ENCODE data around the gene RBL1. TPM values are rescaled to one million over a fixed set of nuclear protein-coding genes. Genes with fewer than 3 reads are reported as not detected.
"Not testable (repeated sequence)": the region's sequence is repeated elsewhere in the genome, so short reads cannot be mapped to it uniquely, and the experiment has no call there.

Gene RBL1
- total and polyA plus RNA-seq, 4 donors: 0.60 to 14.7 (median 2.0) TPM

GRCh38 chr20:37042986-37043972 lies 52.5 kb downstream of the RBL1 start:
- Histone ChIP-seq H3K36me3 (ENCODE audit: control insufficient read depth in 4 of 4, insufficient read depth in 3 of 4, low read depth in 1 of 4, low read length in 3 of 4) (peaks cover 0 to 5% (median 2%) of the 10 kb centered on the region in 4 donors), H3K27me3 (ENCODE audit: control insufficient read depth in 4 of 4, insufficient read depth in 4 of 4, low read length in 3 of 4) (no peaks in the 10 kb centered on the region), H3K9ac (ENCODE audit: low read depth in 1 of 2, low read length in 2 of 2) (no peak overlapping the region), H3K4me3 (ENCODE audit: low read depth in 1 of 3, low read length in 3 of 3) (no peak overlapping the region), H3K4me1 (ENCODE audit: control insufficient read depth in 4 of 4, insufficient read depth in 4 of 4, low read length in 3 of 4) (no peaks in the 10 kb centered on the region), H3K27ac (ENCODE audit: low read depth in 1 of 2, low read length in 2 of 2) (no peak overlapping the region), H3K9me3 (ENCODE audit: control insufficient read depth in 4 of 4, low read length in 3 of 4) (no peaks in the 10 kb centered on the region)
- whole genome bisulfite sequencing: 89% methylated on average over 17 of the region's 17 CpGs
- TF ChIP-seq HNF4G (IDR thresholded peaks at IDR 0.05): no peak
- TF ChIP-seq RAD21 (IDR thresholded peaks at IDR 0.05): no peak
- no peak for DNase-seq (ENCODE audit: low spot score)

- DNase-seq (ENCODE audit: low spot score); H3K27me3 ChIP-seq (ENCODE audit: control insufficient read depth in 4 of 4, insufficient read depth in 4 of 4, low read length in 3 of 4); H3K9me3 ChIP-seq (ENCODE audit: control insufficient read depth in 4 of 4, low read length in 3 of 4); H3K36me3 ChIP-seq (ENCODE audit: control insufficient read depth in 4 of 4, insufficient read depth in 3 of 4, low read depth in 1 of 4, low read length in 3 of 4); H3K27ac ChIP-seq (ENCODE audit: low read depth in 1 of 2, low read length in 2 of 2); H3K4me1 ChIP-seq (ENCODE audit: control insufficient read depth in 4 of 4, insufficient read depth in 4 of 4, low read length in 3 of 4); H3K4me3 ChIP-seq (ENCODE audit: low read depth in 1 of 3, low read length in 3 of 3); H3K9ac ChIP-seq (ENCODE audit: low read depth in 1 of 2, low read length in 2 of 2): not testable (repeated sequence)
- WGBS: 96% methylated on average over 2 of the region's 2 CpGs
Observed at GRCh38 chr20:37039366-37039765, 56.4 kb downstream of the RBL1 start.

- no peak overlapping the region for H3K9ac ChIP-seq (ENCODE audit: low read depth in 1 of 2, low read length in 2 of 2)
- TF ChIP-seq EGR1 (IDR thresholded peaks at IDR 0.05; ENCODE audit: low read depth in 2 of 2) (no peak), CTCF (IDR thresholded peaks at IDR 0.05; ENCODE audit: low read depth, low read length, missing input control) (no peak), NR2F2 (IDR thresholded peaks at IDR 0.05) (no peak)
- H3K9me3 ChIP-seq (ENCODE audit: control insufficient read depth in 4 of 4, low read length in 3 of 4): no peaks in the 10 kb centered on the region
- WGBS: 95% methylated on average over 4 of the region's 4 CpGs
- H3K27ac ChIP-seq (ENCODE audit: low read depth in 1 of 2, low read length in 2 of 2): no peak overlapping the region
- H3K36me3 ChIP-seq (ENCODE audit: control insufficient read depth in 4 of 4, insufficient read depth in 3 of 4, low read depth in 1 of 4, low read length in 3 of 4): peaks cover 0 to 5% (median 4%) of the 10 kb centered on the region in 4 donors
- H3K4me3 ChIP-seq (ENCODE audit: low read depth in 1 of 3, low read length in 3 of 3): no peak overlapping the region
- no peaks in the 10 kb centered on the region for H3K27me3 ChIP-seq (ENCODE audit: control insufficient read depth in 4 of 4, insufficient read depth in 4 of 4, low read length in 3 of 4)
- no peak for DNase-seq (ENCODE audit: low spot score)
- no peaks in the 10 kb centered on the region for H3K4me1 ChIP-seq (ENCODE audit: control insufficient read depth in 4 of 4, insufficient read depth in 4 of 4, low read length in 3 of 4)
Observed at GRCh38 chr20:37032077-37032476, 63.7 kb downstream of the RBL1 start.

DNA sequence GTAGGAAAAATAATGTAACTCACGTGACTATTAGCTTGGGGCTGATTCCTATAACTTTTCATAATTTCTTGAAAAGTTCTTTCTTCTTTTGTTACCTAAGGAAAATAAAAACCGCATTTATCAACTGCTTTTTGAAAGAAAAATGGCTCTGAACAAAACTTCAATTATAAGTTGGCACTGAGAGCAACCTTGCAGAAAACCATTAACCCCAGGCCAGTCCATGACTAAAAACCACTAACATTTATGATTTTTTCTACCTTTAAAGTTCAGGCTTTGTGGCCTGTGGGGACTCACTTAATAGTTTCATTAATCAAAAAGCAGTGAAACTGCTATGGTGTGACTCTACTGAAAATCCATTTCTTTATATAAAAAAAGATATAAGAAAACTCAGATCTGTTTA lies 75.2 kb downstream of the RBL1 start:
- no peak for TF ChIP-seq TAF1 (conservative IDR thresholded peaks at IDR 0.05)
- TF ChIP-seq RXRA (IDR thresholded peaks at IDR 0.05): no peak
- TF ChIP-seq HNF4G (IDR thresholded peaks at IDR 0.05): no peak
- no peak for TF ChIP-seq GABPA (IDR thresholded peaks at IDR 0.05 in 1 of 2, conservative IDR thresholded peaks at IDR 0.05 in 1 of 2)
- no peak for TF ChIP-seq FOXA2 (IDR thresholded peaks at IDR 0.05)
- TF ChIP-seq HNF4A (conservative IDR thresholded peaks at IDR 0.05): no peak
- TF ChIP-seq ZBTB33 (IDR thresholded peaks at IDR 0.05): no peak
- TF ChIP-seq RAD21 (IDR thresholded peaks at IDR 0.05): no peak
- TF ChIP-seq CTCF (IDR thresholded peaks at IDR 0.05; ENCODE audit: low read depth, low read length, missing input control): no peak
- no peak for TF ChIP-seq SP1 (IDR thresholded peaks at IDR 0.05)
- TF ChIP-seq NR2F2 (IDR thresholded peaks at IDR 0.05): no peak
- no peak for TF ChIP-seq FOXA1 (IDR thresholded peaks at IDR 0.05)
- no peak for TF ChIP-seq YY1 (IDR thresholded peaks at IDR 0.05)
- 96% methylated on average over 2 of the region's 2 CpGs for WGBS

More for the DNA sequence above, 75.2 kb downstream of the RBL1 start:
- no peak for DNase-seq (ENCODE audit: low spot score)
- Histone ChIP-seq H3K4me1 (ENCODE audit: control insufficient read depth in 4 of 4, insufficient read depth in 4 of 4, low read length in 3 of 4) (no peaks in the 10 kb centered on the region), H3K27ac (ENCODE audit: low read depth in 1 of 2, low read length in 2 of 2) (no peak overlapping the region), H3K36me3 (ENCODE audit: control insufficient read depth in 4 of 4, insufficient read depth in 3 of 4, low read depth in 1 of 4, low read length in 3 of 4) (peaks cover 0 to 2% (median under 1%) of the 10 kb centered on the region in 4 donors), H3K27me3 (ENCODE audit: control insufficient read depth in 4 of 4, insufficient read depth in 4 of 4, low read length in 3 of 4) (no peaks in the 10 kb centered on the region), H3K9ac (ENCODE audit: low read depth in 1 of 2, low read length in 2 of 2) (no peak overlapping the region), H3K4me3 (ENCODE audit: low read depth in 1 of 3, low read length in 3 of 3) (no peak overlapping the region), H3K9me3 (ENCODE audit: control insufficient read depth in 4 of 4, low read length in 3 of 4) (no peaks in the 10 kb centered on the region)

Measured in liver (tissue), 9 donors.